Measurements from ENCODE around the gene TMEM183A. TPM values are rescaled to one million over a fixed set of nuclear protein-coding genes. Genes with fewer than 3 reads are reported as not detected.

Gene TMEM183A
- total RNA-seq, 4 donors from 2014 or later: 79.3 to 119 (median 90.0) TPM

GRCh38 chr1:203055161-203055799 is 48.1 kb downstream of the TMEM183A start:
- no peaks in the 10 kb centered on the region for H3K27me3 ChIP-seq

GRCh38 chr1:203056012-203056411 is 48.8 kb downstream of the TMEM183A start:
- no peaks in the 10 kb centered on the region for H3K4me1 ChIP-seq
- H3K9me3 ChIP-seq: no peaks in the 10 kb centered on the region
- WGBS, 2 donors (ENCODE audit: low coverage in 1 of 2): no CpG with 5 or more reads among the region's 7 CpGs
- no peak overlapping the region for H3K27ac ChIP-seq
- H3K36me3 ChIP-seq: peaks cover 0 to 26% of the 10 kb centered on the region in 2 donors
- no peaks in the 10 kb centered on the region for H3K27me3 ChIP-seq
- TF ChIP-seq EP300 (IDR thresholded peaks at IDR 0.05): no peak
- no peak for TF ChIP-seq POLR2A (IDR thresholded peaks at IDR 0.05)
- no peak for TF ChIP-seq CTCF (IDR thresholded peaks at IDR 0.05)
- no peak for TF ChIP-seq POLR2AphosphoS5 (IDR thresholded peaks at IDR 0.05)
- ATAC-seq: no peak
- no peak overlapping the region for H3K4me3 ChIP-seq

More at GRCh38 chr1:203055161-203055799, 48.1 kb downstream of the TMEM183A start:
- WGBS, 2 donors (ENCODE audit: low coverage in 1 of 2): 66 to 100% methylated on average over 2 to 3 of the region's 24 CpGs
- ATAC-seq: no peak
- H3K27ac ChIP-seq: no peak overlapping the region
- no peak overlapping the region for H3K4me3 ChIP-seq
- no peaks in the 10 kb centered on the region for H3K9me3 ChIP-seq
- H3K36me3 ChIP-seq: peaks cover 0 to 26% of the 10 kb centered on the region in 2 donors
- no peaks in the 10 kb centered on the region for H3K4me1 ChIP-seq
- TF ChIP-seq POLR2A (IDR thresholded peaks at IDR 0.05) (no peak), POLR2AphosphoS5 (IDR thresholded peaks at IDR 0.05) (no peak), CTCF (IDR thresholded peaks at IDR 0.05) (no peak), EP300 (IDR thresholded peaks at IDR 0.05) (no peak)

GRCh38 chr1:203056516-203056915 is 49.3 kb downstream of the TMEM183A start:
- Histone ChIP-seq H3K4me3 (no peak overlapping the region), H3K9me3 (no peaks in the 10 kb centered on the region), H3K36me3 (peaks cover 0 to 26% of the 10 kb centered on the region in 2 donors), H3K27ac (no peak overlapping the region), H3K27me3 (no peaks in the 10 kb centered on the region), H3K4me1 (no peaks in the 10 kb centered on the region)
- no peak for TF ChIP-seq EP300 (IDR thresholded peaks at IDR 0.05)
- no peak for TF ChIP-seq POLR2AphosphoS5 (IDR thresholded peaks at IDR 0.05)
- TF ChIP-seq POLR2A (IDR thresholded peaks at IDR 0.05): no peak
- no peak for TF ChIP-seq CTCF (IDR thresholded peaks at IDR 0.05)
- no peak for ATAC-seq
- WGBS, 2 donors (ENCODE audit: low coverage in 1 of 2): 100% methylated on average over 1 of the region's 6 CpGs; no CpG with 5 or more reads in 1 of the 2 donors

- H3K4me1 ChIP-seq: no peaks in the 10 kb centered on the region
- H3K36me3 ChIP-seq: peaks cover 0 to 26% of the 10 kb centered on the region in 2 donors
- TF ChIP-seq CTCF (IDR thresholded peaks at IDR 0.05): no peak
- no peak for TF ChIP-seq EP300 (IDR thresholded peaks at IDR 0.05)
- TF ChIP-seq POLR2AphosphoS5 (IDR thresholded peaks at IDR 0.05): no peak
- TF ChIP-seq POLR2A (IDR thresholded peaks at IDR 0.05): no peak
- H3K9me3 ChIP-seq: no peaks in the 10 kb centered on the region
- WGBS, 2 donors (ENCODE audit: low coverage in 1 of 2): 36 to 50% methylated on average over 3 to 9 of the region's 10 CpGs
- H3K4me3 ChIP-seq: no peak overlapping the region
- no peak overlapping the region for H3K27ac ChIP-seq
- no peaks in the 10 kb centered on the region for H3K27me3 ChIP-seq
- no peak for ATAC-seq
Measured at GRCh38 chr1:203057911-203058675, 50.9 kb downstream of the TMEM183A start.

- Histone ChIP-seq H3K4me3 (no peak overlapping the region), H3K4me1 (no peaks in the 10 kb centered on the region), H3K27ac (no peak overlapping the region), H3K9me3 (no peaks in the 10 kb centered on the region), H3K27me3 (no peaks in the 10 kb centered on the region), H3K36me3 (peaks cover 0 to 26% of the 10 kb centered on the region in 2 donors)
- no CpG with 5 or more reads among the region's 1 CpG for WGBS, 2 donors (ENCODE audit: low coverage in 1 of 2)
- TF ChIP-seq POLR2A (IDR thresholded peaks at IDR 0.05): no peak
- no peak for TF ChIP-seq CTCF (IDR thresholded peaks at IDR 0.05)
- no peak for TF ChIP-seq EP300 (IDR thresholded peaks at IDR 0.05)
- TF ChIP-seq POLR2AphosphoS5 (IDR thresholded peaks at IDR 0.05): no peak
- ATAC-seq: no peak
Measured at GRCh38 chr1:203058676-203058935, 51.4 kb downstream of the TMEM183A start.
